Measurements from ENCODE around the gene NKAIN1.
"Not testable (repeated sequence)": the region's sequence is repeated elsewhere in the genome, so short reads cannot be mapped to it uniquely, and the experiment has no call there.

Gene NKAIN1

DNA sequence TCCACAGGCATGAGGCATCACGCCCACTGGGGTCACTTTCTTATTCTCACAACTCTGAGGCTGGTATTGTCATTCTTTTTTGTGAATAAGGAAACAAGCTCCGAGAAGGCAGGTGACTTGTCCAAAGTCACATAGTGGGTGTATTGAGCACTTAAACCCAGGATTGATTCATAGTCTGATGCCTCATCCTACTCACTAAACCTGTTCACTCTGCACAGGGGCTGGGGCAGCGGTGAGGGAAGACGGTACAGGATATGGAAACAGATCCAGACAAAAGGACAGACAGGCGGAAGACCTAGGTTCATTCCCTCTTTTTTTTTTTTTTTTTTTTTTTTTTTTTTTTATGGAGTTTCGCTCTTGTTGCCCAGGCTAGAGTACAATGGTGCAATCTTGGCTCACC, 56.6 kb downstream of the NKAIN1 start:
- H3K27ac ChIP-seq, result no peak overlapping the region
- TF ChIP-seq, protein P1, sequence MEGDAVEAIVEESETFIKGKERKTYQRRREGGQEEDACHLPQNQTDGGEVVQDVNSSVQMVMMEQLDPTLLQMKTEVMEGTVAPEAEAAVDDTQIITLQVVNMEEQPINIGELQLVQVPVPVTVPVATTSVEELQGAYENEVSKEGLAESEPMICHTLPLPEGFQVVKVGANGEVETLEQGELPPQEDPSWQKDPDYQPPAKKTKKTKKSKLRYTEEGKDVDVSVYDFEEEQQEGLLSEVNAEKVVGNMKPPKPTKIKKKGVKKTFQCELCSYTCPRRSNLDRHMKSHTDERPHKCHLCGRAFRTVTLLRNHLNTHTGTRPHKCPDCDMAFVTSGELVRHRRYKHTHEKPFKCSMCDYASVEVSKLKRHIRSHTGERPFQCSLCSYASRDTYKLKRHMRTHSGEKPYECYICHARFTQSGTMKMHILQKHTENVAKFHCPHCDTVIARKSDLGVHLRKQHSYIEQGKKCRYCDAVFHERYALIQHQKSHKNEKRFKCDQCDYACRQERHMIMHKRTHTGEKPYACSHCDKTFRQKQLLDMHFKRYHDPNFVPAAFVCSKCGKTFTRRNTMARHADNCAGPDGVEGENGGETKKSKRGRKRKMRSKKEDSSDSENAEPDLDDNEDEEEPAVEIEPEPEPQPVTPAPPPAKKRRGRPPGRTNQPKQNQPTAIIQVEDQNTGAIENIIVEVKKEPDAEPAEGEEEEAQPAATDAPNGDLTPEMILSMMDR (conservative IDR thresholded peaks at IDR 0.05), result no peak
- no peak for TF ChIP-seq ZFX (IDR thresholded peaks at IDR 0.05)

DNA sequence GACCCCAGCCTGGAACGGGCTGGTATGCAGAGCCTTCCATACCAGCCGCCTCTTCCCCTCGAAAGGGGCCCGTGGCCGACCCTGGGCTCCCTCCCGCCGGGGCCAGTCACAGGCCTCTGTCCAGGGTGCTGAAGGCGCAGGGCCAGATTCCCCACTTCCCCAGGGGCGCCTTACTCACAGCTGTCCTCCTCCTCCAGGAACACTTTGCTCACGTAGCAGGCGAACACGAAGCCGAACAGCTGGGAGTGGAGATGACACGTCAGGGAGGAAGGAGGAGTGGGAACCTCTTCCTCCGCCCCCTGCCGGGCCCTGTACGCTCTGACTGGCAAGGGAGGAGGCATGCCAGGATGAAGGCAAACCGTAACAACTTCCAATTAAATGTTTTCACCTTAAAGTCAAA, 57.3 kb downstream of the NKAIN1 start:
- TF ChIP-seq, protein P1 (conservative IDR thresholded peaks at IDR 0.05), result no peak; the same call in 1 of the 2 replicates
- no peak for TF ChIP-seq ZFX (IDR thresholded peaks at IDR 0.05)
- H3K27ac ChIP-seq, result no peak overlapping the region

DNA sequence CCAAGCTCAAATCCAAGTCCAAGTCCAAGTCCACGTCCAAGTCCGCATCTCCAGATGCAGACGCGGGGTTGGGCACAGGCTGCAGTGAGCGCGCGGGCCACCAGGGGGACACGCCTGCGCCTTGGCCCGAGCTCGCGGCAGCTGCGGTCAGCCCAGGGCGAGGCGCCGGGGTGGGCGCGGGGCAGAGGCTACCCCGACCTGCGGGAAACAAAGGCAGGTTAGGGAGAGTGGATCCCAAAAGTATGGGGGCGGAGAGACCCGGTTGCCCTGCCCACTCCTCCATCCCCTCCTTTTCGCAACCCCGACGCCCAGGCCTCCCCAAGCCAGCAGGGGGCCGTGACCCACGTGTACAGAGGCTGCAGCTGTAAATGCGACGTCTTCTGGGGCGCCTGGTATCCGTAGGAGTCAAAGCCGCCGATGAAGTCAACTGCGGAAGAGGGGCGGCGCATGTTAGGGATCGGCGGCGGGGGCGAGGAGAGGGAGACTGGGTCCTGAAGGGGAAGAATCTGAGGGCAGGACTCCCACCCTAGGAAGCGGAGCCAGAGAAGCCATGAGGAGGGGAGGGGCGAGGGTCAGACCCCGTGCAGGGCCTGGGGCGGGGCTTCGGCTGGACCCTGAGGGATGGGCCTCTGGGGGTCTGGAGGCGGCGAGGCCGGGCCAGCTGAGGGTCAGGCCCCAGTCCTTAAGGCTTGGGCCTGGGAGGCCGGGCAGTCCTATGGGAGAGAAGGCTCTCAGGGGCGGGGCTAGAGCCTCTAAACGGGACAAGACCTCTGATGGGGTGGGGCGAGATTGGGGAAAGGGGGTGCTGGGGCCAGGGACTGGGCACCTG, 58.0 kb downstream of the NKAIN1 start:
- H3K27ac ChIP-seq, result no peak overlapping the region
- TF ChIP-seq, protein P1 (conservative IDR thresholded peaks at IDR 0.05), result peak; percentile 60; the same call in 1 of the 2 replicates
- no peak for TF ChIP-seq ZFX (IDR thresholded peaks at IDR 0.05)

DNA sequence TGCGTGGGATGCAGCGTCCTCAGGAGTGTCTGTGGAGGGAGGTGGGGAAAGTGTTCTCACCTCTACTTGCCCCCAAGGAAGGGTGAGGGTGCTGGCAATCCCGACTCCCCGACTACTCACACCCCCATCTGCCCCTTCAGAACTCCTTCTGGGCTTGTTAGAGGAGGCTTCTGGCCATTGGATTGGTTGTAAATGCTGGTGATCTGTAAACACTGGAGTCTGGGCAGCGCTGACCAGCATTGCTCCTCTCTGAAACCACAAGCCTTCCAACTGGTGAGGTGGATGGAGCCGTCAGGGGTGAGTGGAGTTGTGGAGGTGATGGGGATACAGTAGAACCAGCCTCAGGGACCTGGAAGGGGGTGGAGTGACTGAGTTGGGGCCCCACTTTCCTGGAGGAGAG, 59.3 kb downstream of the NKAIN1 start:
- TF ChIP-seq, protein P1 (conservative IDR thresholded peaks at IDR 0.05), result no peak
- TF ChIP-seq ZFX (IDR thresholded peaks at IDR 0.05), result no peak
- H3K27ac ChIP-seq, result no peak overlapping the region

DNA sequence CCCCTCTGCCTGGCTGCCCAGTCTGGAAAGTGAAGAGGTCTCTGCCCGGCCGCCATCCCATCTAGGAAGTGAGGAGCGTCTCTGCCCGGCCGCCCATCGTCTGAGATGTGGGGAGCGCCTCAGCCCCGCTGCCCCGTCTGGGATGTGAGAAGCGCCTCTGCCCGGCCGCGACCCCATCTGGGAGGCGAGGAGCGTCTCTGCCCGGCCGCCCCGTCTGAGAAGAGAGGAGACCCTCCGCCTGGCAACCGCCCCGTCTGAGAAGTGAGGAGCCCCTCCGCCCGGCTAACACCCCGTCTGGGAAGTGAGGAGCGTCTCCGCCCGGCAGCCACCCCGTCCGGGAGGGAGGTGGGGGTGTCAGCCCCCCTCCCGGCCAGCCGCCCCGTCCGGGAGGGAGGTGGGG, 63.4 kb downstream of the NKAIN1 start:
- not testable (repeated sequence) for H3K27ac ChIP-seq

DNA sequence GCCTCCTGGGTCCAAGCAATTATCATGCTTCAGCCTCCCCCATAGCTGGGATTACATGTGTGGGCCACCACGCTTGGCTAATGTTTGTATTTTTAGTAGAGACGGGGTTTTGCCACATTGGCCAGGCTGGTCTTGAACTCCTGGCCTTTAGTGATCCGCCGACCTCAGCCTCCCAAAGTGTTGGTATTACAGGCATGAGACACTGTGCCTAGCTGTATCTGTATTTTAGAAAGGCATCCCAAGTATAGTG, 69.3 kb downstream of the NKAIN1 start:
- no peak for TF ChIP-seq ZFX (IDR thresholded peaks at IDR 0.05)
- TF ChIP-seq, protein P1 (conservative IDR thresholded peaks at IDR 0.05), result no peak

DNA sequence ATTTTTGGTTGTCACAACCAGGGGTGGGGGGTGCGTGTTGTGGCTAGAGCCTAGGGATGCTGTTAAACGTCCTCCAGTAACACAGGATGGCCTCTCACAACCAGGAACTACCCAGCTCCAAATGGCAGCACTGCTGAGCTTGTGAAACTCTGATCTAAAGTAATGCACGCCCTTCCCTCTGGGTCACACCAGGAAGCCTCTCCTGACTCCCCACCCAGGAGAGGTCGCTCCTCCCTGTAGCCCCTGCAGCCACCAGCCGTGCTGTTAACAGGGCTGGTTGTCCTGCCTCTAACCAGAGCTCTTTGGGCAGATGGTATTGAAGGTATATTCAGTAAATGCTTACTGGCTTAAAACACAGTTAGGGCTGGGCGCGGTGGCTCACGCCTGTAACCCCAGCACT, 73.2 kb downstream of the NKAIN1 start:
- H3K27ac ChIP-seq, result no peak overlapping the region

More for the DNA sequence above, 69.3 kb downstream of the NKAIN1 start:
- H3K27ac ChIP-seq, result peak overlapping the region; percentile 80

More for the DNA sequence above, 73.2 kb downstream of the NKAIN1 start:
- TF ChIP-seq ZFX (IDR thresholded peaks at IDR 0.05), result no peak
- TF ChIP-seq, protein P1 (conservative IDR thresholded peaks at IDR 0.05), result no peak

Data from C4-2B (cell line).